Esophagus mucosa (tissue), 1 donor: ENCODE measurements around the gene THAP9. TPM values are rescaled to one million over a fixed set of nuclear protein-coding genes. Genes with fewer than 3 reads are reported as not detected.

Experiments used
- ATAC-seq: fragments of 200-7000 bp; cut with Tn5 transposase; one replicate; pipeline ENCODE4 v1.9.1; 2020
- total RNA-seq: library from RNA; stranded (reverse); gene quantifications from one replicate; pipeline ENCODE4 v1.2.4, GENCODE V29; 2023
- donor health status: DM: yes; HTN: yes; CAD: no.

The THAP9 gene
- total RNA-seq, 1 donor from 2014 or later = 2.4 TPM

DNA sequence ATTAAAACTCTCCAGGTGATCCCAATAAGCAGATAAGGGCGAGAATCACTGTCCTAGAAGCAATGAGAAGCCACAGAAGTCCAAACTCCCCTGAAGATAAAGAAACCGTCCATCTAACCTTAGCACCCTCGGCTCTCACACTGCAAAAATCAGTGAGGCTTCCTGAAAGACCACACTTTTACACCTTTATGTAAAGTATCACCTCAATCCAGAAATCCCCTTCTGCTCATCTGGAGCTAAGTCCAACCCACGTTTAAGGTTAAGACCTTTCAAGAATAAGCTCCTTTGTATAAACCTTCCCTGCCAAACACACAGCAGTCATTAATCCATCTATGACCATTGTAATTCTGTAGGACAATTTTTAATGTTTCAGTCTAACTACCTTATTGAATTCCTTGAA is 68.4 kb downstream of the THAP9 start:
- ATAC-seq = no peak

DNA sequence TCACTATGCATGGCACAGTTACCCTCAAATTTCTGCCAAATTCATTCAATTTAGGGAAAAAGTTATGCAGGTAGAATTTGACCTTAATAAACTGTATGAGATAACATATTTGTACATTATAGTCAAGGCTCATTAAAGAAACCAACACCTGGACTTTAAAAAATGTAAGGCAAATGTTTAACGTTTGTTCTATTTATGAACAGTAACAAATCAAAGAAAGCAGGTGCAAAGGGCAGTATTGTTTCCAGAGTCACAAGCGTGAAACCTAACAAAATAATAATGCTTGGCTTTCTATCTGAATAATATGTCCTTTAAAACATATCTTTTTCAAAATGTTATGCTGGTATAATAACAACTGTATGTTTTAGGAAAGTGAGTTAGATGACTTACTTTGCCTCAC is 68.9 kb downstream of the THAP9 start:
- ATAC-seq = no peak

Other genes with a start within 250 kb of the THAP9 start
- gene SCD5, start 101.9 kb upstream of the THAP9 start, total RNA-seq = 1.9 TPM
- gene SEC31A, start 9.6 kb upstream of the THAP9 start, total RNA-seq = 122 TPM
- 12.0 TPM for gene LIN54, start 110.1 kb downstream of the THAP9 start, total RNA-seq
- 24.6 TPM for gene COPS4, start 134.4 kb downstream of the THAP9 start, total RNA-seq
- gene PLAC8, start 214.0 kb downstream of the THAP9 start, total RNA-seq = 11.2 TPM